CD4-positive, alpha-beta T cell treated with Interleukin-12 subunit alpha and Interleukin-12 subunit beta, for 1 hour (primary cell): ENCODE results near the gene TBC1D22A.

Experiments
- DNase-seq: peaks from one replicate; pipeline ENCODE4 v3.0.0-alpha.2; 2020

The TBC1D22A gene

DNA sequence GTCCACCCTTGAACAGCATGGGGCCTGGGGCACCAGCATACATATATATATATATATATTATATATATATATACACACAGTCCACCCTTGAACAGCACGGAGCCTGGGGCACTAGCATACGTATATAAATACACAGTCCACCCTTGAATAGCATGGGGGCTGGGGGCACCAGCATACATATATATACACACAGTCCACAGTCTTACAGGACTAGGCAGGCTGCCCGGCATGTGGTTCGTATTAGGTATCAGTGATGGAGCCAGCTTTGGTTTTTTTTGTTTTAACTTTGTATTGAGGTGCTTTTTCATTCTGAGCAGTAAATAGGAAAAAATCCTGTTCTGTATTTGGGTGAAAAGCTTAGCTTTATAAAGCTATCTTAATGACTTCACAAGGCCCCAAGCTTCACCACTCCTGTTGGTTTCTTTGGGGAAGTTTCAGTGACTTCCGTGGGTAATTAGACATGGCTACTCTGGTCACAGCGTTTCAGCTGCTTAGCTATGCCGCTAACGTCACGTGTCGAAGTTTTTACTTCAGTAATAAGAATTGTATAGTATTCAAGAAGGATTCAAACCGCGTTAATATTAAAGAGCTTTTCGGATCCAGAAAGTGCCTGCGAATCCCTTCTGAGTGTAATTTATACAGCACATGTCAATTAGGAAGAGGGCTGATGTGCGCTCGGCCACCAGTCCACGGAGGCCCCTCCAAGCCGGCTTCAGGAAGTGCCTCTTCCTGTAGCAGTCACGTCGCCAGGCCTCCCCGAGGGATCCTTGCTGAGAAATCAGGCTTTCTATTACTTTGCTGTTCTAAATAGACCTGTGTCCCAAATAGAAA, 179.7 kb downstream of the TBC1D22A start:
- peak; percentile 2 for DNase-seq

DNA sequence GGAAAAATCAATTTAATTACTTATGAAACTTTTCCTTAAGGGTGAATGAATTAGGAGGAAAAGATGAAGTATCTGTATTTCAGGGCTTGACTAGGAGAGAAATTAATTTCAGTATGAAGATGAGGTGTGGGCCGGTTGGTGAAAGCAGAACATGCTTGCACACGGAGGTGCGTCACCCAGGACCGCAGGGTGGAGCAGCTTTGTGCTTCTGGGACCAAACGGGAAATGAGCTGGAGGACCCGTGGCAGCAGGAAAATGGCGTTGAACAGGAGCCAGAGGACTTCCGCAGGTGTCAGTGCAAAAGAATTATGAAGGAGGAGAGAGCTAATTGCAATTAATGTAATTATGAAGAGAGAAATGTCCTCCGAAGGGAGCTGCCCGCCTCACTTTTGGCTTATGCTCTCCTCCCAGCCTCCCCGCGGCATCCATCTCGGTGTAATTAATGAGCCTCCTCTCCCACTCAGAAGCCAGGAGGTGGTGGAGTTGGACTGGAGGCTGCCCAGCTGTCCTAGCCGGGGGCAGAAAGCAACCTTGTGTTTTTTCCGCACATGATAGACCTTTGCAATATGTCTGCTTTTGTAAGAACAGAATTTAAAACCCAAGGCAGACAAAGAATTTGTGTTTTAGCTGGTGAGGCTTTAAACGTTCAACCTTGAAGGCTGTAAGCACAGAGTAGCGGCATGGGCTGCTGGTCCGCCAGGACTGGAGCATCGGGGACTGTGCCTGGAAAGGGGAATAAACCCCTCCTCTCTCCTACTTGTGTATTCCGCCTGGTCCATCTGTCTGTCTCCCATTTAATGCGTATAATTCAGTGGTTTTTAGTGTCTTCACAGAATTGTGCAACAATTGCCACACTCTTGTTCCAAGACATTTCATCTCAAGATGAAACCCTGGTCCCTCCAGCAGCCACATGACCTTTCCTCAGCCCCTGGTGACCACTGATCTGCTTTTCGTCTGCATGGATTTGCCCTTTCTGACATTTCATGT, 180.6 kb downstream of the TBC1D22A start:
- peak; percentile 8 for DNase-seq

DNA sequence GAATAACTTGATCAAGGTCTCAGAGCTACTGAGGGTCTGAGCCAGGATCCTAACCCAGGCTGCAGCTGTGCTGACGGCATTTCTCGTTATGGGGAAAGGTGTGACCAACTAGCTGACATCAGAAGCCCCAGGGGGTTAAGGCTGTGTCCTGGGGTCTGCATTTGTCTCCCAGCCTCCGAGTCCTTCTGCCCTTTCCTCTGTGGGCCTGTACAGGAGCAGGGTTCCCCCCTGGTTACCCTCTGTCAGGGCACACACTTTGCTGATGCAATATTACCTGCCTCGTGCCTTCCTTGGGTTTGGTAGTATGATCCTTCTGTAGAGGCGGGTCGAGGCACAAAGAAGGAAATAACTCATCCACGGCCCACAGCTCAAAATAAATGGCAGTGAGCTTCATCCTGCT, 183.0 kb downstream of the TBC1D22A start:
- no peak for DNase-seq

DNA sequence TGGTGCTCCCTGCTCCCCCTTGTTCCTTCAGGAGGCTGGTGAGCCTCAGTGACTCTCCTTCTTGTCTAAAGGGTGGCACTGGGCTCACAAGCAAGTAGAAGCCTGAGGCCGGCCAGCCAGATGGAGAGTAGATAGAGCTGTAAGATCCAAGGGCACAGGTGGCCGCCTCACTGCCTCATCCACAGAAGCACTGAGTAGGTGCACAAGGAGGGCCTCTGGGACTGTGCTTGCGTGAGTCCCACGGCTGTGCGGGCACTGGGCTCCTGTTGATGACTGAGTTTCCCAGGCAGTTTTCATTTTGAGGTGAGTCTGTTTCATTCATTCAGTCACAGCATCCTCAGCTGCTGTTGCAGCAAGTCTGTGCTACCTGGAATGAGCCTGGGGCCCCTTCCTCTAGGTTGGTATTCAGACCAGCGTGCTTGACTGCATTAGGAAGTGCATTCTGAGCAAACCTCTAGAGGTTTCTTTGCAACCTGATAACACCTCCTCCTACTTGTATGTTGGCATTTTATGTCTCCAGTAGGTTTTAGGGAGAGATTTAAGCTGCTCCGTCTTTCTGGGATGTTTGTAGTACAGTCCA, 184.0 kb downstream of the TBC1D22A start:
- DNase-seq: no peak

DNA sequence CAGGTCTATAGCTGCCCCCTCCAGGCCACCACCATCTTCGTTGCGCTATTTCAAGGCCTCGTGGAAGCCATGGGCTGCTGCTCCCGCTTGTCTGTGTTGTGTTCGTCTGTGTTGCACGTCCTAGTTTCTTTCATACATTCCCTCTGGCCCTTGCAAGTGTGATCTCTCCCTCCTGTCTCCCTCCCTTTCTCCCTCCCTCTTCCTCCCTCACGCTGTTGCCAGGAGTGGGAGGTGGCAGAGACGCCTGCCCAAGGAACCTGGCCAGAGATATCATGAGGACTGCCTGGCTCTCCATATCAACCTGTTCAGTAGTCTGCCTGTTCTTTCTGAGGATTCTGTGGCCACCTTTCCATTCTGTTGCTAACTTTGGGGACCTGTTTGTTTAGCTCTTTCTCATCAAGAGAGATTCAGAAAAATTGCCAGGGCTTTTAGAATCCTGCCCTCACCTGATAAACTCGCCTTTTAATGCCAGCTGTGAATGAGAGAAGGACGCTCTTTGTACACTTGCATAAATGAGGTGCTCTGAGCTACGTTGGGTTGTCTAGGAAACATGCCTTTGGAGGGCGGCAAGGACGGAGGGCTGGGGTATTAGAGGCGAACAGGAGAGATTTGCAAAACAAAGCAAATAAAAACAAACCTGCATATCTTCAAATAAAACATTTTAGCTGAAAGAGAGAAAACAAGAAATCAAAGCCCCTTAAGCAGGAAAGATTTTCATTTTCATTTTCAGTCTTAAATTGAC, 185.2 kb downstream of the TBC1D22A start:
- no peak for DNase-seq

DNA sequence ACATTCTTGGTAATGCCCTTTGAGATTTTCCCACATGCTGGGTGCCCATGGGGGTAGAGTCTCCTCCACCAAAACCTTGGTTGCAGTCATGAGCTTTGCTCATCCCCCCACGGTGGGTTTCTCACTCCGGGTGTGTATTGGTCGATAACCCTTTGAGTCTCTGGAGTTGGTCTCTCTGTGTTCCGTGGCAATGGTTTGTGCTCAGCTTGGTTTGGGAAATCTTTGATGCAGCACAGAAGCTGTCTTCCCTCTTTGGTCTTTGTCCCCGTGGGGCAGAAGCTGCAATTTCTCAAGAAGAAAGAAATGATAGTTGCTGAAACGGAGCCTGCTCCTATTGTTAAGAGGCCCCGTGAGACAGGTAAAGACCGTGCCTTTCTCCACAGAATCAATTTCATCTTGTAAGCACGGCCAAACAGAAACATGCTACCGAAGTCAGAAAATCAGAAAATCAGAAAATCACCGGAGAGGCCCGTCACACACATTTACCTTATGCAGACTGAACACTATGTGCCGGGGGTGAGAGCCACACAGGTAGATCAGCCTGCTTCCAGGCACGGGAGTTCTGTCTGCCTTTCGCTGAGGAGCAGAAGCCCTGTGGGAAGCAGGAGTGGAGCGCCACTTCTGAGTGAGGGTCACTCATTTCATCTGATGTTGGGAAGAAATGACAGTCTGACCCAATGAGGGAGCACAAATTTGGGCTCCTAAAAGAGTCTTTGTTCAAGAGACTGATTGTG, 186.1 kb downstream of the TBC1D22A start:
- DNase-seq: no peak

DNA sequence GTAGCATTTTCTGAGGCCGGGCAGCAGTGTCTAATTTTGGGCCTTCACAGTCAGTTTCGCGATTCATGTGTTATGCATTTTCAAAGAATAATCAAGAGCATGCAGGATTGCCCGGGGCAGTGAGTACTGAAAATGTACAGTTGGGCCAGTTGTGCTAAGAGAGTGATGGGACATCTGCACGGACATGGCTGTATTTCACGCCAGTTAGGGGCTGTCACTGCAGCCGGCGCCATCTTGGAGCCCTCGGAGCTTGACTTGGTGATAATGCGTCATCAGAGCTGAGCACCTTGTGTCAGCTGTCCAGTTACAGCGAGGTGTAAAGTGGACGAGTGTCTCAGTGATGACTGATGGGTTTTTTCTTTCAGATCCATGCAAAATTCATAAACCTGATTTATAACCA, 188.9 kb downstream of the TBC1D22A start:
- DNase-seq: no peak

DNA sequence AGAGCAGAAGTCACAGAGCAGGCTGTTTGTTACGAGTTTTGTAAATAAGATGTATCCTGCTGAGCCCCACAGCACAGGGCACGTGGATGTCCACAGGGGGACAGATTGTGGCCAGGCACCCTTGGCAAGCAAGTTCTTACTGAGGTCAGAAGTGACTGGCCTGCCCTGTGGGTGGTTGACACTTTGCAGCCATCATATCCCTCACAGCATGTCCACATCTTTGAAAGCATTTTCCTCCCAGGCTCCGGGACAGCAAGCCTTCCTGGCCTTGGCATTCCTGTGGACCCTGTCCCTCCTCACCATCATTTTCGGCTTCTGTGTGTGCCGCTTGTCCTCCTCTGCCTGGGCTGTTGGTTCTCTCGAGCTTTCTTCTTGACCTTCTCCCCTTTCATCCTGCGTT, 189.5 kb downstream of the TBC1D22A start:
- no peak for DNase-seq

DNA sequence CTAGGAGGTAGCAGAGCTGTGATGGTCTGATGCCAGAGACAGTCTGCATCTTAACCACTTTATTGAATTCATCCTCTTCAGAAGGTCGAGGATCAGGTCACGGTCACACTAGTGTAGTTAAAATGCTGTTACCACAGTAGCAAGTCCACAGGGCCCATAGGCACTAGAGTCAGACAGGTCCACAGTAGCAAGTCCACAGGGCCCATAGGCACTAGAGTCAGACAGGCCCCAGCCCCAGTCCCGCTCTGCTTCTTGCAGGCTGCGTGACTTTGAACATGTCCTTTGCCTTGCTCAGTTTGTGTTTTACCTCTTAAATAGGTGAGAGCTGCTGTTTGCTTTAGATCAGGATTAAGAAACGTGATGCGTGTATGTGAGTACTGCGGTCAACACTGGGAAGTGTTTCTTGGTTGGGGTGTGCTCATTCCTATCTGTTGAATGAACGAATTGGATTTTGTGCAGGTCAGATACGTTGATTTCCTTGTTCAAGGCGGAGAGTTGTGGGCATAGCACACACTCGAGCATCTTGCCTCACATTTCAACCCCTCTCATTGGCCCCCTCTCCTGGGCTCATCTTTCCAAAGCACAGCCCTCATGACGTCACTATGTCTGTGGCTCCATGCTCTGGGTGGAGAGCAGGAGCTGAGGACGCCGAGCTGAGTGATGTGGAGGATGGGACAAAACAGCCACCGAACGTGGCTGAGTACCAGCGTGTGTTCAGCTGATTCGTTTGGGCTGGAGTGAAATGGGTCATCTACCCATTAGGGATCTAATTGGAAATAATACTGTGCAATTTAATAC, 191.7 kb downstream of the TBC1D22A start:
- DNase-seq: no peak

DNA sequence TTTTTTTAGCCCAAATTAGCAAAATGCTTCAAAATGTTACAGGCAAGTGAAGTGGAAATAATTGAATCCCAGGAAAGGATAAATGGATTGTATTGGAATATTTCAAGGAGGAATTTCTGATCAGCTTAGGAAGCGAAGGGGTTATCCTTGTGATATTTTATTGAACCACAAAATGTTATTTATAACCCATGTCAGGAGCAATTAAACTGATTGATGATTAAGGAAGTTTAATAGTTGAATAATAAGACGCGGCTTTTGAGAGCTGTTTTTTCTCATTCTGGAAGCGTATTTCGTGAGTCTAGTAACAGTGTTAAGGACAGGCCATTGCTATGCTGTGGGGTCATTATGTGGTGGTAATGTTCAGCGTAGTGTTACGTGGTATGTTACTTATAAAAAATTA, 192.3 kb downstream of the TBC1D22A start:
- no peak for DNase-seq

DNA sequence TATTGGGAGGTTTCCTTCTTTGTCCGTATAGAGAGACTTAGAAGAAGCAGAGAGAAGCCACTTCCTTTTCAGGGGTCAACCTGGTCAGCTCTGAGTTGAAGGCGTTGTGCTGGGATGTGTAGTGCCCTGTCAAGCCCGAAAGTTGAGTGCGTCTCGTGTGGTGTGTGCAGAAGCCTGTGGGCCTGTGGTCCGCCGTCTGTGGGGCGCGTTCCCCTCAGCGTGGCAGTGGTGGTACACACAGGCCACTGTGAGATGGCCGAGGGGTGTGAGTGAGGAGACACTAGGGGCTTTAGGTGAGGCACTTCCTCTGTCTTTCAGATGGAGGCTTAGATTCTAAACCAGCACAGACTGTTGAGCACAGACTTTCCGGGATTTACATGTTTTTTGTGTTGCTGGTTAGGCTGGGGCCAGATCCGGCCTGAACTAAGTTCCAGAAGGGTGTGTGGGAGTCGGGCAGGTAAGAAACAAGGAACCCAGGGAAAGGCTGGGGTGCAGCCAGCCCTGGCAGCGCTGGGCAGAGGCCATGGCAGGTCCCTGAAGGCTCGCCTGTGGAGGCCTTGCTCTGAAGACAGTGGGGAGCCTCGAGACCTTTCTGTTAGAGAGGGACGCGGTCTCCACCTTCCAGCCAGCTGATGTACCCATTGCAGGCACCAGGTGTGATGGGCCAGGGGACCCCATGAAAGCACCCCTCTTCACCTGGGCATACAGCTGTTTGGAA, 194.2 kb downstream of the TBC1D22A start:
- no peak for DNase-seq

DNA sequence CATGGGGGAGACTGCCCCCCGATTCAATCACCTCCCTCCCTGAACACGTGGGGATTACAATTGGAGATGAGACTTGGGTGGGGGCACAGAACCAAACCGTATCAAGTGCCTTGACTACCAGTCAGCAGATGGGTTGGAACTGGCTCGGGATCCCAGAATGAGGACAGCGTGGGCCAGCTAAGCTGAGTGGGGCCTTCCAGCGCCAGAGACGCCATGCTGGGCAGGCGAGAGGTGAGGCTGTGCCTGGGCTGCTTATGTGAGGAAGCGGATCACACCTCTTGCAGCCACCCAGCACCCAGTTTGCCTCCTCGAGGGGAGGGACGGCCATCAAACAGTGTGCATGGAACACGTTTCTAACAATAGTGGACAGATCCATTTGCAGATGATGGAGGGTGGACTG, 195.1 kb downstream of the TBC1D22A start:
- no peak for DNase-seq

DNA sequence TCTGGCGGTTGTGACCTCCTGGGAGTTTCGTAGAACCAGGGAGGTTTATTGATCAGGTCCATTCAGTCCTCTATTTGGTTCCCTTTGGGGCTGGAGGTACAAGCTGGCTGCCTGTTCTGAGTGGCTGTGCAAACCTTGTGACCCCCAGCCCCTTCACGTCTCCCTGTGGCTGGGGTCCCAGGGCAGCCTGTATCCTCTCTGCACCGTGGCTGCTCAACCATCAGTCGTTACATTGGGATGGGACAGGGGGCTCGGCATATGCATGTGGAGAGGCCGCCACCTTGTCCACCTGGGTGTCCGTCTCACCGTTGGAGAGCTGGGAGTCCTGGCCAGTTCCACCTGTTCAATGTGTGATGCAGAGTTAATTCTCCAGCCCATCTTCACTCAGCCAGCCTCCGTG, 195.7 kb downstream of the TBC1D22A start:
- no peak for DNase-seq

DNA sequence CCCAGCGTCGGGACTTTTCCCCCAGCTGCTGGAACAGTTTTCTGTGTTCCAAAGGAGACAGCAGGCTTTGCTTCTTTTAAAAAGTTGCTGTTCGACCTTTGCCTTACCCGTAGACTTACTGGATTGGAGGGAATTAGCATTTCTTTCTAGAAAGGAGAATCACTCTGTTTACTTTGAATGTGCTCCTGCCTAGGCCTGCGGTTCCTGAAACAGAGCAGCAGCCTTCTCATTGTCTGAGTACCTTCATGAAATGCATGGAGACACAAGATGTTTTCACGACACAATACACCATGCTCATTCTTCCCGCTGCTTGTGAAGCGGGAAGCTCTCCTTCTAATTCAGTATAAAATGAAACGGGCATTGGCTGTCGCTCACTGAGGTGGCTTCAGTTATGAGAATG, 196.2 kb downstream of the TBC1D22A start:
- DNase-seq: no peak

DNA sequence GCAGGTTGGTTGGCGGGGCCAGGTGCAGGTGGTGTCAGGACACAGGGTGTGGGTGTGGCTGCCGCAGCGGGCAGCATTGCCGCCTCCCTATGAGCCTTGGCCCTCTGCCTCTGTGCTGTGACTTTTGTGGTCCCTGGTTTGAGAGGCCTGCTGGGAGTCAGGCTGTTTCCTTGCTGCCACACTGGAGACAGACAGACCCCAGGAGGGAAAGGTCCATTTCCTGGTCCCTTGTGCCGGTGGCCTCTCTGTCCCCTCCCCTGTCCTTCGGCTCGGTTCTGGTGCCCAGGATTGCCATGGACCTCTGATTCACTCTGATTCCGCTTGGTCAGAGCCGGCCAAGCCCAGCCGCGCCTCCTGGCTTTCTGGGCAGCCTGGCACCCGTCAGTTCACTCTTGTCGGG, 196.9 kb downstream of the TBC1D22A start:
- no peak for DNase-seq

DNA sequence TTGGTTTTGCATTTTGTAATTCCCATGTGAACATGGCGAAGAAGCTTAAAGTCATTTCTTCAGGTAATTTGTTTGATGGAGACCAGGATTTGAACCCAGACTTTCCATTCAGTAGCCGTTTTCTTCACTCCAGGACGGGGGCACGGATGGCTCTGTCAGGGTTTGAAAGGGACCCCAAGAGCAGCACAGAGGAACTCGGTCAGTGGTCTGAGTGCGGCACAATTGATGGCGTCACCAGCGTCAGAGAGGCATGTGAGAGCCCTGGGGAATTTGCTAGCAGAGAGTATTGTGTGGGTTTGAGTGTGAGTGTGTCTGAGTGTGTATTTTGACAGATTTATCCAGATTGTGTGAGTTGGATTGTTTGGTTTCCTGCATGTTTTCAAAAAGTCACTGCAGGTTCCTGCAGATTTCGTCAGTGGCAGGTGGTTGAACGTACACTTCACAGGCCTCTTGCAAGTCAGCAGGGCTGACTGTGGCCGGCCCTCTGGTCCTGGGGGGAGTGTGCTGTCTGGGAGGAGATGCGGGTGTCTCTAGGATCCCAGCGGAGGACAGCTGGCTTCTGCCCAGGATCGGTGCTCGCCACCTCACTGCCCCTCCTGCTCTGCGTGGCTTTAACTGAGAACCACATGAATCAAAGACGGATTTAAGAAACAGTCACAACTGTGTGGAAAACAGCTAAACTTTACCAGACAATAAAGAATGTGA, 199.3 kb downstream of the TBC1D22A start:
- DNase-seq: no peak

DNA sequence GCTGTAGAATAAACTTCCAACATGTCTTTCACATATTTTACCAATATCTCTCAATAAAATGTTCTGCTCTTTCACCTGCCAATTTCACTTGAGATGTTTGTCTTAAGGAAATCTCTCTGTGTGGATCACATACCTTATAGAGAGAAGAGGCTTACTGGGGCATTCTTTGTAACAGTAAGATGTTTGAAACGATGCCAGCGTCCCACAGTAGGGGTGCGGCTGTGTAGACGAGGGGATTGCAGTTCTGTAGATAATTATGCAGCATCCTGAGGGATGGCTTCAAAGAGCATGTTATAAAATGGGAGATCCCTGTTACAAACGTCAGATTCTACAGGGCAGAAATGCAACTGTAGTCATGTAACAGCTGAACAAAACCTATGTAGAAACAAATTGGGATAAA, 200.0 kb downstream of the TBC1D22A start:
- DNase-seq: no peak

DNA sequence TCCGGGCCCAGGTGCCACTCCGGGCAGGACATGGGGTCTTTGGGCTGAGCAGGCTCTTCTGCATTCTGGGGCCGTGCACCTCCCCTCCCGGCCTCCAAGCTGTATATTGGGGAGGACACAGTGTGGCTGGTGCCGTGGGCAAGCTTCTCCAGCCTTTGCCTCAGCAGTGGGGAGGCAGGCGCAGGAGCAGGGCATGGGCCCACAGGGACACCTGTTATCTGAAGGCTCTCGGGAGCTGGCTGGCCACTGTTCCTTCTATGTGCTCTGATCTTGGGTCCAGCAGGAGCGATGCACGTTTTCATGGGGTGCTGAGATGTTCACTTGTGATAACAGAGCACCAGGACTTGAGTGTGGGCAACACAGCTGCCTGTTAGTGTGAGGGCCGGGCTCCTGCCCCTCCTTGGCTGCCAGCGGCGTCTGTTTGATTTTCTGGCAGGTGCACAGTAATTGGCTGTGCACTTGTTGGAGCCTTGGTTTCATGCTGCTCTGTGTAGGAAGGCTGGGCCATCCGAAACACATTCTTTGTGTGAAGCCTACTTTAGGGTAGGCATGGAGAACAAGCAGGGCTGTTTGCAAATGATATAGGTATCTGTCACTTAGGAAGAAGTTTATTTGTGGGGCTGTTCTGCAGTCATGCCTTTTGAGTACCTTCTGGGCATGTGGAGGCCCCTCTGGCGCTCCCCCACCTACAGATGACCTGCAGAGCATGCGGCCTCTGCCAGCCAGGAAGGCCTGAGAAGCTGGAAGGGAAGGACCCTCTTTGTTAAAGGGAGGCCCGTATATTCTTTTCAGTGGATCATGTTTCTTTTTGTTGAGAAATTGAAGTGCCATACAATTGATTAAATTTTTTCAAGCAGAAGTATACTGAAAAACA, 201.5 kb downstream of the TBC1D22A start:
- DNase-seq: no peak
